NCI-H2227 (cell line): ENCODE measurements around the gene PUS1.
"Not testable (repeated sequence)": the region's sequence is repeated elsewhere in the genome, so short reads cannot be mapped to it uniquely, and the experiment has no call there.

ENCODE experiments used
- DNase-seq: peaks from one replicate; lab custom pipeline; 2025; ENCODE audit not compliant: unreplicated experiment; lab: John Stamatoyannopoulos, UW

Gene PUS1

GRCh38 chr12:131933387-131933786 lies 4.3 kb downstream of the PUS1 start:
- DNase-seq, result no peak

DNA sequence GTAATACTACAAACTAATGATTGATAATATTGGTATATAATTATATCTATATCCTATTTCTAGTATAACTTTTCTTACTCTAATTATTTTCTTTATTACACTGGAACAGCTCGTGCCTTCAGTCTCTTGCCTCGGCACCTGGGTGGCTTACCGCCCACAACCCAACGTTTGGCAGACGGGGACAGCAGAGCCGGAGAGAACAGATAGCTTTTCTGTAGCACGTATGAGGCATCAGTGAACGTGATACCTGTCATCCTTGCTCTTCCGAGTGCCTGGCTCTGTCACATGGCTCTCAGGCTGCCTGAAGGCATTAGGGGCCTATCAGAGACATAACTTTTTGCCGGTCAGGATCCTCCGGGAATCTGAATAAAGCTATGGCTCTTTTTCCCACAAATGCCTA lies 5.5 kb downstream of the PUS1 start:
- DNase-seq, result no peak

DNA sequence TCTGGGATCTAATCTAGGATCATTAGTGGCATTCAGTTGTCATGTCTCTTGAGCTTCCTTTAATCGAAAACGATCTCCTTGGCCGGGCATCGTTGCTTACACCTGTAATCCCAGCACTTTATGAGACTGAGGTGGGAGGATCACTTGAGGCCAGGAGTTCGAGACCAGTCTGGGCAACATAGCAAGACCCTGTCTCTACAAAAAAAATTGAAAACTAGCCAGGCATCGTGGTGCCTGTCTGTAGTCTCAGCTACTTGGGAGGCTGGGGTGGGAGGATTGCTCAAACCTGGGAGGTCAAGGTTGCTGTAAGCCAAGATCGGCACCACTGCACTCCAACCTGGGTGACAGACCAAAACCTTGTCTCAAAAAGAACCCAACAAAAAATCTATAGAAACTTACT lies 9.0 kb downstream of the PUS1 start:
- DNase-seq, result no peak

- no peak for DNase-seq
Measured at GRCh38 chr12:131939007-131939406, 9.9 kb downstream of the PUS1 start.

DNA sequence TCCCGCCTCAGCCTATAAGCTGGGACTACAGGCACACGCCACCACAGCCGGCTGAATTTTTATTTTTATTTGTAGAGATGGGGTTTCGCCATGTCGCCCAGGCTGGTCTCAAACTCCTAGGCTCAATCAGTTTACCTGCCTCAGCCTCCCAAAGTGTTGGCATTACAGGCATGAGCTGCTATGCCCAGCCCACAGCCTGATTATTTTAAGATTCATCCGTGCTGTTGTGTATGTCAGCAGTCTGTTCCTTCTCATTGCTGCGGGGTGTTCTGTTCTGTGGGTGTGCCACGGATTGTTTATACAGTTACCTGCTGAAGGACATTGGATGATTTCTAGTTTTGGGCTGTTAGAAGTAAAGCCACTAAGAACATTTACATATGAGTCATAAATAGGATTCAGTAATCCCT lies 11.1 kb downstream of the PUS1 start:
- no peak for DNase-seq

DNA sequence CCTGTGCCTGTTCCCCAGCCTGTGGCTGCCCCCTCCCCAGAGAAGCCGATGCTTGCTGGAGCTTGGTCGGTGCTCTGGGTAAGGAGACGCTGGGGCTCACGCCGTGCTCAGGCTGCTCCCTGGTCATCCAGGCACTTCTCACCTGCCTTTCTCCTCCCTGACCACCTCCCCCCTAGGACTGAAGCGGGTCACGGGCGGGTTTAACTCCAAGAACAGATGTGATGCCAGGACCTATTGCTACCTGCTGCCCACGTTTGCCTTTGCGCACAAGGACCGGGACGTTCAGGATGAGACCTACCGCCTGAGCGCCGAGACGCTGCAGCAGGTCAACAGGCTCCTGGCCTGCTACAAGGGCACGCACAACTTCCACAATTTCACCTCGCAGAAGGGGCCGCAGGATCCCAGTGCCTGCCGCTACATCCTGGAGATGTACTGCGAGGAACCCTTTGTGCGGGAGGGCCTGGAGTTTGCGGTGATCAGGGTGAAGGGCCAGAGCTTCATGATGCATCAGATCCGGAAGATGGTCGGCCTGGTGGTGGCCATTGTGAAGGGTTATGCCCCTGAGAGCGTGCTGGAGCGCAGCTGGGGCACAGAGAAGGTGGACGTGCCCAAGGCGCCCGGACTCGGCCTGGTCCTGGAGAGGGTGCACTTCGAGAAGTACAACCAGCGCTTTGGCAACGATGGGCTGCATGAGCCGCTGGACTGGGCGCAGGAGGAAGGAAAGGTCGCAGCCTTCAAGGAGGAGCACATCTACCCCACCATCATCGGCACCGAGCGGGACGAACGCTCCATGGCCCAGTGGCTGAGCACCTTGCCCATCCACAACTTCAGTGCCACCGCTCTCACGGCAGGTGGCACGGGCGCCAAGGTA lies 12.3 kb downstream of the PUS1 start:
- DNase-seq, result no peak

DNA sequence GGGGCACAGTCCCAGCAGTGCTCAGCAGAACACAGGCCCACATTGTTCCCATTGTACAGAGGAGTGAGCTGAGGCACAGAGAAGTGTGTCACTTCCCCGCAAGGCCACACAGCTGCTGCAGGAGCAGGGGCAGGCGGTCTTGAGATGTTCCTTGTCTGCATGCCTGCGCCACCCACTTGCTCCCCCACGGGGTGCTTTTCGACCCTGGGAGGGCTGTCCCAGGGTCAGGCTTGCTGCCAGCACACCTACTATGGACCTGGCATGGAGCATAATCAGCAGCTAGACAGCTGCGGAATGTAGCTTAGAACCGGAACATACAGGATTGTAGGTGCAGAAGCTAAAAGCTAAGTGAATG lies 12.9 kb downstream of the PUS1 start:
- no peak for DNase-seq

- no peak for DNase-seq
Measured at GRCh38 chr12:131942671-131943070, 13.6 kb downstream of the PUS1 start.

- no peak for DNase-seq
Measured at GRCh38 chr12:131943389-131943788, 14.3 kb downstream of the PUS1 start.

DNA sequence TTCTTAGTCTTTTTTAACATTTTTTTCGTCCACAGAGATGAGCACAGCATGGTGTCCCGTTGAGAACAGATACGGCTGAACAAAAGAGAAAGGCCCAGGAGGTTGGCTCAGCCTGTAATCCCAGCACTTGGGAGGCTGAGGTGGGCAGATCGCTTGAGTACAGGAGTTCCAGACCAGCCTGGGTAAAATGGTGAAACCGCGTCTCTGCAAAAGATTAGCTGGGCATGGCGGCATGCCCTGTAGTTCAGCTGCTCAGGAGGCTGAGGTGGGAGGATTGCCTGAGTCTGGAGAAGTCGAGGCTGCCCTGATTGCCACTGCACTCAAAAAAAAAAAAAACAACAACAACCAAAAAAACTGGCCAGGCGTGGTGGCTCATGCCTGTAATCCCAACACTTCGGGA lies 14.8 kb downstream of the PUS1 start:
- DNase-seq, result no peak

DNA sequence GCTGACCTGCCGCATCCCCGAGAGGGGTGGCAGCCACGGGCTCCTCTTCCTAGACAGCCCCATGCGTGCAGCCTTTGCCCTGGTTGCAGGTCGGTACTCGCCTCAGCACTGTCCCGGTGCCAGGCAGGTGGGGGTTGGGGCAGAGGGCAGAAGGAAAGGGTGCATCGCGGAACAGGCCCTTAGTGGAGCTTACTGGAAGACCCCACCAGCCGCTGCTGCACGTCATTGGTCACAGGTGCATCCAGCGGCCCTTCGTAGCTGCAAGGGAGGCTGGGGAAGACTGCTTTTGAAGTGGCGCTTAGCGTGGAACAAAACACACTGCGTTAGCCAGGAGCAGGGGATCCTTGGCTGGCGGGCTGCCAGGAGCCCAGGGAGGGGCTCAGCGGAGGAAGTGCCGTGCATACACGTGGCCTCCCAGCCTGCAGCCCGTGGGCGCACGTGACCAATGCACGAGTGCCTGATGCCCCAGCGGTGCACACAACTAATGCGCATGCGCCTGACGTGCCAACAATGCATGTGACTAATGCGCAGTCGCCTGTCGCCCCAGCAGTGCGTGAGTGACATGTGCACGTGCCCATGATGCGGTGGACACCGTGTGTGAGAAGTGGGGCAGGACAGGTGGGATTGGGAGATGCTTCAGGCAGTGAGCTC lies 15.7 kb downstream of the PUS1 start:
- no peak for DNase-seq

DNA sequence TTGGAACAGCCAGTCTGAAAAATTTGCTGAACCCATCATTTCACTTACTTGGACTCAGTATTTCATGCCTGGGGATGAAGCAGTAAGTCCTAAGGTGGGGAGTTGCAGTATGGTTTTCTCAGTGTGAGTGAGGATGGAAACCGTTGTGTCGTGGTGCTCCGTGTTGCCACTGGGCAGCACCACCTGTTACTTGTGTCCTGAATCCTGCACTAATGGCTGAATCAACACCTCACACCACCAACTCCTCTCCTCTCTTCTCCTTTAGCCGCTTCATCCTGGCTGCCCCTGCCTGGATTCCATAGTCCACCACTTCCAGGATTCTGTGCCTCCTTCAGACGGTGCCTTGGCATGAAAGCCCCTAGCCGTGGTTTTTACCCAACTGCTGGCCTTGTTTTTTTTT lies 17.7 kb downstream of the PUS1 start:
- no peak for DNase-seq

- no peak for DNase-seq
Measured at GRCh38 chr12:131947482-131948027, 18.5 kb downstream of the PUS1 start.

GRCh38 chr12:131948166-131948712 lies 19.2 kb downstream of the PUS1 start:
- DNase-seq, result no peak

DNA sequence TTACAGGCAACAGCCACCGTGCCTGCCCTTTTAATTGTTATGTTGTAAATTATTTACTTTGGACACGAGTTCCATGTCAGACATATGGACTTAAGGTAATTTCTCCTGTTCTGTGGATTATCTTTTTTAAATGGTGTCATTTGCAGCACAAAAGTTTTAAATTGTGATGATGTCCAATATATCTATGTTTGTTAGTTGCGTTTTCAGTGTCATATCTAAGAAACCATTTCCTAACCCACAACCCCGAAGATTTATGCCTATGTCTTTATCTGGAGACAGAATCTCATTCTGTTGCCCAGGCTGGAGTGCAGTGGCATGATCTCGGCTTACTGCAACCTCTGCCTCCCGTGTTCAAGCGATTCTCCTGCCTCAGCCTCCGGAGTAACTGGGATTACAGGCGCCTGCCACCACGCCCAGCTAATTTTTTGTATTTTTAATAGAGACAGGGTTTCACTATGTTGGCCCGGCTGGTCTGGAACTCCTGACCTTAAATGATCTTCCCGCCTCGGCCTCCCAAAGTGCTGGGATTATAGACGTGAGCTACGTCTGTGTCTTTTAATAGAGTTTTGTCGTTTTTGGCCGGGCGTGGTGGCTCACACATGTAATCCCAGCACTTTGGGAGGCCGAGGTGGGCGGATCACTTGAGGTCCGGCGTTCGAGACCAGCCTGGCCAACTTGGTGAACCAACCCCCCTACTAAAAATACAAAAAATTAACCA lies 19.8 kb downstream of the PUS1 start:
- DNase-seq, result not testable (repeated sequence)

GRCh38 chr12:131949431-131950181 lies 20.5 kb downstream of the PUS1 start, which contains the start of gene EP400:
Gene EP400 (plus strand): TSS chr12:131949942. CDS start chr12:131960620, 10,678 bp downstream.
- peak; percentile 96 for DNase-seq

GRCh38 chr12:131950182-131950913 lies 21.3 kb downstream of the PUS1 start:
- DNase-seq, result peak; percentile 68

- not testable (repeated sequence) for DNase-seq
Measured at GRCh38 chr12:131953810-131954209, 24.7 kb downstream of the PUS1 start.

- DNase-seq, result not testable (repeated sequence)
Measured at GRCh38 chr12:131954460-131954859, 25.4 kb downstream of the PUS1 start.

GRCh38 chr12:131959116-131959515 lies 30.0 kb downstream of the PUS1 start:
- DNase-seq, result no peak
